Parathyroid adenoma (tissue), 2 donors: ENCODE data around the gene CIART.

Experiments used
- H2AFZ ChIP-seq: fragments of 300-600 bp; sonication (generic); one replicate; pipeline ENCODE4 v1.7.0; 2017; ENCODE audit warnings: antibody characterized with exemption, mild to moderate bottlenecking
- H3K27ac ChIP-seq: fragments of 300-600 bp; sonication (generic); one replicate; pipeline ENCODE4 v1.7.0; 2017
- H3K27me3 ChIP-seq: fragments of 300-600 bp; sonication (generic); one replicate; pipeline ENCODE4 v1.7.0; 2017; ENCODE audit warnings: low read length; ENCODE audit not compliant: control insufficient read depth, insufficient read depth
- H3K36me3 ChIP-seq: fragments of 300-600 bp; sonication (generic); one replicate; pipeline ENCODE4 v1.7.0; 2017; ENCODE audit warnings: low read length; ENCODE audit not compliant: control insufficient read depth, insufficient read depth
- H3K4me1 ChIP-seq: fragments of 300-600 bp; sonication (generic); one replicate; pipeline ENCODE4 v1.7.0; 2017; ENCODE audit warnings: control low read depth
- H3K4me2 ChIP-seq: fragments of 300-600 bp; sonication (generic); one replicate; pipeline ENCODE4 v1.7.0; 2017; ENCODE audit warnings: low read length
- H3K4me3 ChIP-seq: fragments of 300-600 bp; sonication (generic); one replicate; pipeline ENCODE4 v1.7.0; 2017; ENCODE audit warnings: low read depth, low read length
- H3K79me2 ChIP-seq: fragments of 300-600 bp; sonication (generic); one replicate; pipeline ENCODE4 v1.7.0; 2017; ENCODE audit warnings: control low read depth
- H3K9ac ChIP-seq: fragments of 300-600 bp; sonication (generic); one replicate; pipeline ENCODE4 v1.7.0; 2017; ENCODE audit warnings: mild to moderate bottlenecking
- H3K9me3 ChIP-seq: fragments of 300-600 bp; sonication (generic); one replicate; pipeline ENCODE4 v1.7.0; 2017; ENCODE audit warnings: low read length; ENCODE audit not compliant: control insufficient read depth
- TF ChIP-seq, protein P1 (sequence below): fragments of 300-600 bp; sonication (generic); IDR thresholded peaks from one replicate; pipeline ENCODE4 v1.7.0; 2017; ENCODE audit warnings: antibody characterized with exemption, mild to moderate bottlenecking
- donor health status: primary hyperparathyroidism.

Gene CIART

GRCh38 chr1:150257624-150258585 is 24.4 kb upstream of the CIART start, which contains the start of gene CA14:
Gene CA14, plus strand, starts transcription at chr1:150257774. Its CDS starts 355 bp downstream, at chr1:150258129.
- Histone ChIP-seq H2AFZ (peak within 1 kb of the TSS; percentile 76), H3K79me2 (no peaks in the 10 kb centered on the region), H3K9me3 (no peaks in the 10 kb centered on the region), H3K9ac (no peak within 1 kb of the TSS), H3K4me2 (peak within 1 kb of the TSS; percentile 72), H3K27ac (peak within 1 kb of the TSS; percentile 75), H3K4me1 (peaks cover 6% of the 10 kb centered on the region), H3K4me3 (no peak within 1 kb of the TSS), H3K27me3 (no peaks in the 10 kb centered on the region), H3K36me3 (no peaks in the 10 kb centered on the region)
- TF ChIP-seq, protein P1, sequence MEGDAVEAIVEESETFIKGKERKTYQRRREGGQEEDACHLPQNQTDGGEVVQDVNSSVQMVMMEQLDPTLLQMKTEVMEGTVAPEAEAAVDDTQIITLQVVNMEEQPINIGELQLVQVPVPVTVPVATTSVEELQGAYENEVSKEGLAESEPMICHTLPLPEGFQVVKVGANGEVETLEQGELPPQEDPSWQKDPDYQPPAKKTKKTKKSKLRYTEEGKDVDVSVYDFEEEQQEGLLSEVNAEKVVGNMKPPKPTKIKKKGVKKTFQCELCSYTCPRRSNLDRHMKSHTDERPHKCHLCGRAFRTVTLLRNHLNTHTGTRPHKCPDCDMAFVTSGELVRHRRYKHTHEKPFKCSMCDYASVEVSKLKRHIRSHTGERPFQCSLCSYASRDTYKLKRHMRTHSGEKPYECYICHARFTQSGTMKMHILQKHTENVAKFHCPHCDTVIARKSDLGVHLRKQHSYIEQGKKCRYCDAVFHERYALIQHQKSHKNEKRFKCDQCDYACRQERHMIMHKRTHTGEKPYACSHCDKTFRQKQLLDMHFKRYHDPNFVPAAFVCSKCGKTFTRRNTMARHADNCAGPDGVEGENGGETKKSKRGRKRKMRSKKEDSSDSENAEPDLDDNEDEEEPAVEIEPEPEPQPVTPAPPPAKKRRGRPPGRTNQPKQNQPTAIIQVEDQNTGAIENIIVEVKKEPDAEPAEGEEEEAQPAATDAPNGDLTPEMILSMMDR = no peak

DNA sequence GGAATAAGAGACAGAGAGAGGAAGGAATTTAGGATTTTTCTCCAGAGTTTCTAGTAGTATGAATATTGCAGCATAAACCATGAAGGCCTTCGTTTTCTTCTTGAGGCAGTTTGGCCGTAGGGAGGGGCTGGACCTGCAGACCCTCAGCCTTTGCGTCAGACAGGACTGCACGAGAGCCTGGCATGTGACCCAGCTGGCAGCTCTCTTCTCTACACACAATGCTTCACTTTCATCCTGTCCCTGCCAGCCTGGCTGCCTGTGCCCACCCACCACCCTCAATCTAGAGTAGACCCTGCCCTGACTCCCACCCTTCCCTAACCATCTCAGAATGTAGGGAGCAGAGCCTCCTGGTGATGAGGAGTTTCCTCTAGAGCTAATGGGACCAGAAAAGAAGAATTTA is 23.1 kb upstream of the CIART start:
- H3K9me3 ChIP-seq = no peaks in the 10 kb centered on the region
- H3K79me2 ChIP-seq = no peaks in the 10 kb centered on the region
- H3K27ac ChIP-seq = peak overlapping the region; percentile 75
- peak overlapping the region; percentile 35 for H2AFZ ChIP-seq
- no peak overlapping the region for H3K4me3 ChIP-seq
- H3K36me3 ChIP-seq = no peaks in the 10 kb centered on the region
- TF ChIP-seq, protein P1 = no peak
- no peaks in the 10 kb centered on the region for H3K27me3 ChIP-seq
- H3K4me1 ChIP-seq = peaks cover 6% of the 10 kb centered on the region
- H3K9ac ChIP-seq = no peak overlapping the region
- peak overlapping the region; percentile 64 for H3K4me2 ChIP-seq

DNA sequence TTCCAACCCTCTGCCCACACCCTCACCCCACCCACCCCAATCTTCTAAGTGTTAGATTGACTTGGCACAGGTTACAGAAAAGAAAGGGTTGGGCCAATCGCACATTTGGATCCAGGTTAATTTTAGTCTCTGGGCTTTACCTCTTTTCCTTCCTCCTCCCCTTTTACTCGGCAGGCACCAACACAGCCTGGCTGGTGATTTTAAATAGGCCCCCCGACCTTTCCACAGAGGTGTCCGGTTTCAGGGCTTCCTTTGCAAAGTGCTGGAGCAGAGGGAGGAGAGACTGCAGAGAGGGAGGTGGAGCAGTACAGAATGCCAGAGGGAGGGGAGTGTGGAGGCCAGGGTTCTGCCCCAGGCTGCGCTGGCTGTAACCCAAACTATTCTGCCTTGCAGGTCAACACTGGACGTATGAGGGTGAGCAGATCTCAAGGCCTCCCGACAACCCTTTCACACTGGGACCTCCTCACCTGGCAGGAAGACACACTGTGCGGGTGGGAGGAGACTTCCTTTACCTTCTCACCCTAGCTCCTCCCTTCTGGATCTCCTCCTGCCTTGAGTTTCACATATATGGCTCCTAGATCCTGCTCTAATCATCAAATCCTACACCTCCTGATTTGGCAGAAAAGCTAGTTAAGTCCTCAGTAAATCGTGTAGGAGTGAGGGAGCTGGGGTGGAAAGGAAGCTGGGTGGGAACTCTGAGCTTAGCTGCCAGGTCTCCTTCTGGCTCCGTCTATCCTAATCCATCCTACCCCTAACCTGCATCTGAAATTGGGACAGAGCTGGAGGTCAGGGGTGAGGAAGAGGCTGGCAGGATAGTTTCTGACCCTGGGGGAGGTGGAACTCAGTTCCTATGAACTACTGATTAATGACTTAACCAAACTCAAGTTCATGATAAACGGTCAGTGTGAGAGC is 22.3 kb upstream of the CIART start:
- peak overlapping the region; percentile 19 for H3K4me3 ChIP-seq
- no peaks in the 10 kb centered on the region for H3K27me3 ChIP-seq
- TF ChIP-seq, protein P1 = no peak
- peak overlapping the region; percentile 48 for H2AFZ ChIP-seq
- no peaks in the 10 kb centered on the region for H3K9me3 ChIP-seq
- no peaks in the 10 kb centered on the region for H3K36me3 ChIP-seq
- peak overlapping the region; percentile 75 for H3K27ac ChIP-seq
- H3K4me1 ChIP-seq = peaks cover 6% of the 10 kb centered on the region
- peak overlapping the region; percentile 64 for H3K4me2 ChIP-seq
- H3K79me2 ChIP-seq = no peaks in the 10 kb centered on the region
- H3K9ac ChIP-seq = no peak overlapping the region

DNA sequence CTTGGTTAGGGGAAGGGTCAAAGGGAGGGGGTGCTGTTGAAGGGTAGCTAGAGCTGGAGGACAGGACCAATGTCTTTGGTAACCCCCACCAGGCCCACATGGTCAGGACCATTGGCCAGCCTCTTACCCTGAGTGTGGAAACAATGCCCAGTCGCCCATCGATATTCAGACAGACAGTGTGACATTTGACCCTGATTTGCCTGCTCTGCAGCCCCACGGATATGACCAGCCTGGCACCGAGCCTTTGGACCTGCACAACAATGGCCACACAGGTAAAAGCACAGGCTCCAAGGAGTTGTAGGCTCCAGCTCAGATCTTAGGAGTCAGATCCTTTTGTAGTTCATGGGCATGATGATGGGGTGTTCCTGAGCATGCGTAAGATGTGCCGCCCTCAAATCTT is 21.0 kb upstream of the CIART start:
- Histone ChIP-seq H3K9ac (no peak overlapping the region), H3K4me2 (no peak overlapping the region), H3K79me2 (no peaks in the 10 kb centered on the region), H3K36me3 (no peaks in the 10 kb centered on the region), H3K4me3 (no peak overlapping the region), H2AFZ (no peak overlapping the region), H3K27me3 (no peaks in the 10 kb centered on the region), H3K4me1 (peaks cover 3% of the 10 kb centered on the region), H3K27ac (no peak overlapping the region), H3K9me3 (no peaks in the 10 kb centered on the region)
- TF ChIP-seq, protein P1 = no peak
